KBM-7 (cell line): ENCODE data around the gene HPSE.

Experiments
- DNase-seq: peaks from one replicate; pipeline ENCODE4 v3.0.0-alpha.2; 2015
- in situ Hi-C: fragments of 300-500 bp; cut with MboI; formaldehyde crosslinking; loops from 2 replicates; pipeline ENCODE4 v1.14.3; 2020; ENCODE audit warnings: low sequenced_read_pairs, low pct_unique_long_range_greater_than_20kb, mixed read lengths

The HPSE gene

DNA sequence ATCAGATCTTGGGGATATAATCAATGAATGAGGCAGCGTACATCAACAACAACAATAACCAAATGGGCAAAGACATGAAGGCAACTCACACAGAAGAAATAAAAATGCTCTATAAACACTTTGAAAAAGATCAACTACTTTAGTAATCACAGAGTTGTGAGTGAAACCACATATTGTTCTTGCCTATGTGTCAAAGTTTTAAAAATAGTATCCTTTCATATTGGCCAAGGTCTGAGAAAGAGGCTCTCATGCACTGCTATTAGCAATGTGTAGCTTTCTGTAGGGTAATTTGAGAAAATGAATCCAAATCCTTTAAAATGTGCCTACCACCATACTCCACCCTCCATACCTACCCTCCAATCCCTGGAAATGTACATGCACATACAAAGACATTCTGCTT, 75.1 kb downstream of the HPSE start:
- no peak for DNase-seq
- in situ Hi-C loops, result loop anchor here (25.0 kb wide), 1 partner anchor 197 kb away; no protein-coding TSS in a partner anchor

DNA sequence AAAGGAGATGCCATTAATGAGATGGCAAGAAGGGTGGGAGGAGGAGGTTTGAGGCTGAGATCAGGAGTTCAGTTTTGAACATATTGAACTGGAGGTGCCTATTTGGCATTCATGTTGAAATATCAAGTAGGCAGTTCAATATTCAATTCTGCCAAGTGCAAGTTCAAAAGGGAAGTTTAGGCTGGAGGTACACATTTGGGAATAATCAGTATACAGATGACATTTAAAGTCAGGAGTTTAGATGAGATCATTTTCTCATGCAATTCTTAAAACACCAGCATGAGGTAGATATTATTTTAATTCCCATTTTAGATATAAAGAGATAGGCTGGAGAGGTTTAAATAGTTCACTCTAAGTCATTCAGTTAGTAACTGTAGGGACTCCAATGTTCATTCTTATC, 76.2 kb downstream of the HPSE start:
- in situ Hi-C loops, result loop anchor here (25.0 kb wide), 1 partner anchor 196 kb away; no protein-coding TSS in a partner anchor
- no peak for DNase-seq

DNA sequence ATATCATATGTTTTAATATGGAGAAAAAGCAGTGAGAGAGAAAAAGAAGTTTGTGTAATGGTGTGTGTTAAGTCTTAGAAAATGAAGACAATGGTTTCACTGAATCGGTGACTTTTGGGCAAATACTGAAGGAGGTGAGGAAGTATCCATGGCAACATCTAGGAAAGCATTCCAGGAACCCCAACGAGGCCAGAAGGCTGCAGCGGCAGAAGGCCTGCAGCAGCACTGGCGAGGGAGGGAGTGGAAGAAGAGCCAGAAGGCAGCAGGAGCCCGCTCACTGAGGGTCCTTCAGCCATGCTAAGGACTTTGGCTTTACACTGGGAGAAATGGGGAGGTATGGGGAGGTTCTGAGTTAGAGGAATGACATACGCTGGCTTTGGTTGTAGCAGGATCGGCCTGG, 76.8 kb downstream of the HPSE start:
- DNase-seq, result no peak
- in situ Hi-C loops, result loop anchor here (25.0 kb wide), 1 partner anchor 196 kb away; no protein-coding TSS in a partner anchor

DNA sequence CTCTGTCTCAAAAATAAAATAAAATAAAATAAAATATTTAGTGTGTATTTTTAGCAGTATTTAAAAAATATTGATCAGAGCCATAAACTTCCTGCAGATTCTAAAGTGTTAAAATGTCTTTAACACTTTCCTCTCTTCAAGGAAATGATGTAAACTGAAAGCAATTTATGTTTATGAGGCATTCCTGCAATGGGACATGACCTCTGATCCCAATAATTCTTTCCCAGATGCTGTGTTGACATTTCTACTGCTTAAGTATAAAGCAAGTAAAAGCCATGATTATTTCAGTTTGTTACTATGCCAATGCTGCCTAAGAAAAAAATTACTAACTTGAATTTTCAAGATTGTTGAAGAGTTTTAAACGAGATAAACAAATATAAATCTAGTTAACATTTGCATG, 79.1 kb downstream of the HPSE start:
- no peak for DNase-seq
- in situ Hi-C loops, result loop anchor here (25.0 kb wide), 1 partner anchor 193 kb away; no protein-coding TSS in a partner anchor

DNA sequence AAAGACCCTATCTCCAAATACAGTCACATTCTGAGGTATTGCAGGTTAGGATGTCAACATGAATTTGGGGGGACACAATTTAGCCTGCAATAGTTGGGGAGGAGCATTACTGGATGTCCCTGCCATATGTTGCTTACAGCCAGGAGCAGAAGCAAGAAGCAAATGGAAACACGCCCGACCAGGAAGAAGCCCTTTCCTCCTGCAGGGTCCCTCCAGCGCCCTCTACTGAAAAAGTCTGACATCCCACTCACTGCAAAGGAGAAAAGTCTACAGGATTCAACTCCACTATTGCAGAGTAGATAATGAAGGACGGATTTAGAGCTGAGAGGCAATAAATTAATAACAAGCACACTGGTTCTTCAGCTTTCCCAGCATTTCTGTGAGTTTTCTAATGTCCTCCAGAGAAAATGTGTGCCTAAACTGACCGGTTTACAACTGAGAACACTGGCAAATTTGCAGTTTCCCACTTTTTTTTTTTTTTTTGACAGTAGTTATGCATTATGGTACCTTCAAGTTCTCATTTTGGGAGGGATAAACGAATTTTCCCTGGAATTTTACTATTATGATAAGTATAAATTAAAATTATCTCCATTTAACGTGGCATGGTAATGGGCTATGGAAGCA, 81.8 kb downstream of the HPSE start:
- in situ Hi-C loops, result loop anchor here (25.0 kb wide), 1 partner anchor 191 kb away; no protein-coding TSS in a partner anchor
- peak; percentile 91 for DNase-seq

DNA sequence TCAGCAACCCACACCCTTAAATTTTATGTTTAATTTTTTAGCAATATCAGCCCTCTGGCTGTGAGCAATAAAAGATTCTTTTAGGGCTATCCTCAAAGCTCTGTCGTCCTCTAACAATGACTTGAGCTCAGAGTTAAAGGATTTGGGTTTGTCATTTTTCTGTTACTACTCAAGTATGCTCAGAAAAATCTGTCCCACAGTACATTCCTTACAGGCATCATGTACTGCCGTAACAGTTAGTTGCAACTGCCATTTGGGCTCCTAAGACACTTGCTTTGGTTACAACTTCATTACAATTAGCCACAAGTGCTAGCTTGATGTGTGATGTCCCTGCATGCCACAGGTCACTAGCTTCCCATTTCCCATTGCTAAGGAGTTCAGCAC, 83.2 kb downstream of the HPSE start:
- no peak for DNase-seq
- in situ Hi-C loops, result loop anchor here (25.0 kb wide), 1 partner anchor 189 kb away; no protein-coding TSS in a partner anchor

DNA sequence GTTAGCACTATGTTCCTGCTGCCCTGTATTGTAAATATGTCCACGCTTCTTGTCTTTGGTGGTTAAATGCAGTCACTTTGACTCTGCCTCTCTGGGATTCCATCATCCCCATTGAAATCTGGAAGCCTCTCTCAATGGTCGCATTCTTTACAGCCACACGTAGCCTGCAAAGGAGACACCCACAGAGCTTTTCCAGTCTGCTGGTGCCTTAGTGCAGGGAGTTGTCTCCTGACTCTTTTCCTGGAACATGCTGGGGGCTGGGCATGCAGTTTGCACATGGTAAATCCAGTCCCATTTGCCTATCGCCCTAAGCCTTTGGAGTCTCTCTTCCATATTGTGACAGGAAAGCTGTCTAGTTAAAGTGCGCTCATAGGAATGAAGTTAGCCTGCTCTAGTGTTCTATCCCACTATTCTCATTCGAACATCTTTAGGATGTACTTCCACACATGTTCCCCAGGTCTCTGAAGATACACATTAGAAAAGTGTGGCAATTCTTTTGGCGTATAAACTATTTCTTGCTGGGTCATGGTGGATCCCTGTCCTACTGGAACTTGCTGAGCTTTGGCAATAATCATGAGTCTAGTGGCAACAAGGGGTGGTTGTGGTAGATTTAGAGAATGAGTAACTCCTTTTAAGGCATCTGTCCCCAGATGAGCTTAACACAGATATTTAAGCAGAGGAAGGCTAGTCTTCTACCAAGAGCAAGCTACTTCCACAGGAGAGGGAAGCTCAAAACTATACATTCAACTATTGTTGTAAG, 83.8 kb downstream of the HPSE start:
- DNase-seq, result no peak
- in situ Hi-C loops, result loop anchor here (25.0 kb wide), 1 partner anchor 189 kb away; no protein-coding TSS in a partner anchor

DNA sequence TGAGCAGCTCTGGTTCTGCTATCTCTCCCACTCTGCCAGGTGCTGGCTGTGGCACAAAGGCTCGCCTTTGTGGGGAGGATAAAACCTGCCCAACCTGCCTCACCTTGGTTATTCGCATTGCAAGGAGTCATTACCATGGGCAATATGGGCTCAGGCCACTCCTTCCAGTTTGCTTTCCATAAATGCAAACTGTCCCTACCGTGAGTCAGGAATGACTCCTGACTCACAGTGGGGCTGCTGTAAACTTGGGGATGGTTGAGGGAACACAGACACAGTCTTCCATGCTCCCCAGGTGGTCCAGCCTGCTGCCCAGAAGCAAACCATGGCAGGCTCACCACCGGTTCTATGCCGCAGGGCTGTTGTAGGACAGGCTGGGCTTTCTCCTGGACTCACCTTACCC, 86.2 kb downstream of the HPSE start:
- in situ Hi-C loops, result no loop called here
- DNase-seq, result no peak

DNA sequence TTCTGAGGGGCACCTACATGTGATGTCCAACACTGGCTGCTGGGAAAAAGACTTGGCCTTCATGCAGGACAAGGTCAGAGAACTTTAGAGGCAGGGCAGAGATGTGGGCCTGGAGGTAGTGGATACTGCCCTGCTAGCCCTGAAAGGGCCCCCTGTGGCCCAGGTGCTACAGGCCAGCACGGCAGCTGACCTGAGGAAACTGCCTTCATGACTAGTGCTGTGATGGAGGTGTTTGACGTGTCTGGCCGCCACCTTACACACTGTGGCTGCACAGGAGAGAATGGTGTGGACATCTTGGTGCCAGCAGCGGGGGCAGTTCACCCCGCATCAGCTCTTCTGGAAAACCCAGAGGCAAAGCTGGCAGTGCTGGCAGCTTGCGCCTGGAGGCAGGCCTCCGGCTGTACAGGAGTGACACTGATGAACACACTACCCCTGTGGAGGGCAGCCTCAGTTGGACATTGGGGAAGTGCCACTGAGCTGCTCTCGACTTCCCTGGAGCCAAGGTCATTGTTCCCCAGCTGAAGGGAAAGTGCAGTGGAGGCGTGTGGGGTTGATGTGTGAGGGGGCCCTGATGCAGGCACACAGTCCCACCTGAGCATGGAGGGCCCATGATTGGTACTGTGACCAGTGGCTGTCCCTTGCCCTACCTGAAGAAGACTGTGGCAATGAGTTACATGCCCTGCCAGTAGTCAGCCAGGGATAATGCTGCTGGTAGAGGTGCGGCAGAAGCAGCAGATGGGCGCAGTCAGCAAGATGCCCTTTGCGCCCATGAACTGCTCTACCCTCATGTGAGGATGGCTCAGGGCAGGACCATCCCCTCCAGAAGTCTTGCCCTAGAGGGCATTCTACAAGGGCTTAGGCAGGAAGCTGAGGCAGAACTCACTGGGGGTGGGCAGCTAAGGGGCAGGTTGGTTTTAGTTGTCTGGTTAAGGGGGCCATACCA, 87.0 kb downstream of the HPSE start:
- in situ Hi-C loops, result no loop called here
- DNase-seq, result no peak
